SH-SY5Y (cell line): ENCODE data around the gene NKX2-4.

Experiments
- GATA2 ChIP-seq: IDR thresholded peaks from 2 replicates; pipeline ENCODE4 v1.6.1; 2011; ENCODE audit warnings: mild to moderate bottlenecking, low read depth, low read length
- GATA3 ChIP-seq: IDR thresholded peaks from 2 replicates; pipeline ENCODE4 v1.6.1; 2011; ENCODE audit warnings: low read depth, mild to moderate bottlenecking, low read length, moderate library complexity

DNA sequence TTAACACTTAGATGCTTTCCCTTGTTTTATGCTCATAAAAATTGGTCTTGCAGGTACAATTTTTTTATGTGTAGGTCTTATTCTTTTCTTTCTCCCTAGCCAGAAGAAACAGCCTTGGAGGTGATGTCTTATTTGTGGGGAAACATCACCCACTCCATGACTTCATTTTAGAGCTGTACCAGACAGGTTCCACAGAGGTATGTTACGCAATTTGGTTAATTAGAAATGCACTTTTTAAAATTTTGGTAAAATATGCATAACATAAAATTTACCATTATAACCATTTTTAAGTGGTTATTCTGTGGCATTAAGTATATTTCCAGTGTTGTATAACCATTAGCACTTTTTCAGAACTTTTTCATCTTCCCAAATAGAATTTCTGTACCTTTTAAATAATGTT lies 41.3 kb downstream of the NKX2-4 start:
- TF ChIP-seq GATA2: no peak
- no peak for TF ChIP-seq GATA3
